NCI-H146 treated with DMSO at 0.1 percent for 48 hours (cell line): ENCODE data around the gene HEATR3.

Source experiments
- DNase-seq: peaks from one replicate; lab custom pipeline; 2025; ENCODE audit not compliant: unreplicated experiment; lab: John Stamatoyannopoulos, UW

Gene HEATR3

GRCh38 chr16:50152351-50152806, 86.6 kb downstream of the HEATR3 start:
- no peak for DNase-seq

GRCh38 chr16:50152807-50153595, 87.2 kb downstream of the HEATR3 start, which contains the start of gene TENT4B:
Gene TENT4B (plus strand): TSS chr16:50153306. CDS start chr16:50153622, 316 bp downstream.
- peak; percentile 8 for DNase-seq

DNA sequence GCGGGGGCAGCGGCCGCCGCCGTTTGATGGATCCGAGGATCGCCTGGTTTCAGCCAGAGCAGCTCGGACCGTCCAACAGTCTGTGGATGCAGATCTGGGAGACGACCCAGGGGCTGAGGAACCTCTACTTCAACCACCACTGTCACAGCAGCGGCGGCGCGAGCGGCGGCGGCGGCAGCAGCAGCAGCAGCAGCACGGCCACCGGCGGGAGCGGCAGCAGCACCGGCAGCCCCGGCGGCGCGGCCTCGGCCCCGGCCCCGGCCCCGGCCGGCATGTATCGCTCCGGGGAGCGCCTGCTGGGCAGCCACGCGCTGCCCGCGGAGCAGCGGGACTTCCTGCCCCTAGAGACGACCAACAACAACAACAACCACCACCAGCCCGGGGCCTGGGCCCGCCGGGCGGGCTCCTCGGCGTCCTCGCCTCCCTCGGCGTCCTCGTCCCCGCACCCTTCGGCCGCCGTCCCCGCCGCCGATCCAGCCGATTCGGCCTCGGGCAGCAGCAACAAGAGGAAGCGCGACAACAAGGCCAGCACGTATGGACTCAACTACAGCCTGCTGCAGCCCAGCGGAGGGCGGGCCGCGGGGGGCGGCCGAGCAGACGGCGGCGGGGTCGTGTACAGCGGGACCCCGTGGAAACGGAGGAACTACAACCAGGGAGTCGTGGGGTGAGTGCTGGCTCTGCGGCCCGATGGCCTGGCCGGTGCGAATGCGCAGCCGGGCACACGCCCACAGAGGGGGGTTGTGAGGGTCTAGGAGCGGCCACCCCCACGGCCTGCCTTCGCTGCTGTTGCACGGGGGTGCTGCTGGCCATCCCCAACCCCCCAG, 88.0 kb downstream of the HEATR3 start:
- no peak for DNase-seq

GRCh38 chr16:50154420-50154950, 88.7 kb downstream of the HEATR3 start:
- no peak for DNase-seq

DNA sequence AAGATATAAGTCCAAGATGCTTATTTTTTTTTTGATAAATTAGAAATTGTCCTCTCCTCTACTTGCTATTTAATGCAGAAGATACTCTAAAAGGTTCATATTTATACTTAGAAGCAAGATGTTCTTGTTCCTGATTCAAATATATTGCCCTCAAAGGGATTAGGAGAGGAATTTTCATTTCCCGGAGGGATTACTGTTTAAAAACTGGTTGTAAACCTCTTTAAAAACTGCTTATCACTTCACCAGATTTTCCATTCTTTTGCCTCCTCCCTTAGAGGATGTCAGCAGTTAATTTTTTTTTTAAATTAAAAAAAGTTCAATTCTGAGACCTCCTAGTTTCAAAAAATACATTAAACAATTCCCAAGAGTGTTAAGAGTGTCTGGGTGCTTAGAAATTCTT, 90.2 kb downstream of the HEATR3 start:
- no peak for DNase-seq
